H1 (cell line): ENCODE results near the gene CNDP1. TPM values are rescaled to one million over a fixed set of nuclear protein-coding genes. Genes with fewer than 3 reads are reported as not detected.

Experiments used
- CTCF ChIA-PET: fragments of 300-600 bp; sonication (Branson Sonifier 250); formaldehyde crosslinking; loops from one replicate; lab custom pipeline; 2021; ENCODE audit not compliant: partially characterized antibody; lab: Charles Lee
- POLR2A ChIA-PET: fragments of 300-600 bp; sonication (Branson Sonifier 250); formaldehyde crosslinking; loops from one replicate; lab custom pipeline; 2021; ENCODE audit warnings: inconsistent platforms; ENCODE audit not compliant: partially characterized antibody; lab: Charles Lee
- DNase-seq, 2 experiments: peaks; one replicate each; pipeline versions ENCODE4 v3.0.0 to v3.0.0-alpha.2; 2010 to 2022; ENCODE audit warnings: low spot score in 2 of 2, low read depth in 1 of 2, mixed read lengths in 1 of 2
- FAIRE-seq: peaks from 2 replicates; lab custom pipeline; 2011; peaks lifted over from hg19 to GRCh38; lab: Jason Lieb, UNC
- H2AFZ ChIP-seq: 2 replicates; pipeline ENCODE4 v1.8.1; 2012; ENCODE audit warnings: low read length, inconsistent platforms
- H2AK5ac ChIP-seq: 2 replicates; pipeline ENCODE4 v1.6.1; 2013; ENCODE audit warnings: low read depth, low read length
- H2BK120ac ChIP-seq: replicated peaks from 2 replicates; pipeline ENCODE3; 2013; ENCODE audit warnings: low read depth, low read length, inconsistent platforms
- H2BK12ac ChIP-seq: 2 replicates; pipeline ENCODE4 v1.6.1; 2013; ENCODE audit warnings: low read depth, low read length
- H2BK15ac ChIP-seq: 2 replicates; pipeline ENCODE4 v1.6.1; 2013; ENCODE audit warnings: low read length
- H2BK20ac ChIP-seq: 2 replicates; pipeline ENCODE4 v1.6.1; 2013; ENCODE audit warnings: low read length
- H2BK5ac ChIP-seq: 2 replicates; pipeline ENCODE4 v1.6.1; 2013; ENCODE audit warnings: low read depth, low read length
- H3K14ac ChIP-seq: 2 replicates; pipeline ENCODE4 v1.6.1; 2013; ENCODE audit warnings: inconsistent platforms; ENCODE audit not compliant: insufficient read length
- H3K18ac ChIP-seq: 2 replicates; pipeline ENCODE4 v1.6.1; 2013; ENCODE audit warnings: low read length; ENCODE audit errors: extremely low read depth
- H3K23ac ChIP-seq: 2 replicates; pipeline ENCODE4 v1.6.1; 2013; ENCODE audit warnings: inconsistent platforms; ENCODE audit not compliant: insufficient read length
- H3K23me2 ChIP-seq: 2 replicates; pipeline ENCODE4 v1.6.1; 2013; ENCODE audit warnings: low read depth, low read length
- H3K27ac ChIP-seq: 2 replicates; pipeline ENCODE4 v1.6.1; 2011; ENCODE audit warnings: low read depth, low read length, inconsistent platforms
- H3K27me3 ChIP-seq, 4 experiments: replicated peaks in 1 of 4; 1 replicate in 1 of 4; 2 replicates in 3 of 4; pipeline versions ENCODE4 v1.6.1 to v1.8.1; 2011 to 2013; ENCODE audit warnings: low read length in 3 of 4, mild to moderate bottlenecking in 3 of 4, inconsistent platforms in 2 of 4, mixed read lengths in 2 of 4, moderate library complexity in 1 of 4; ENCODE audit not compliant: control insufficient read depth in 3 of 4, insufficient read depth in 3 of 4; ENCODE audit errors: extremely low read depth in 1 of 4
- H3K36me3 ChIP-seq, 4 experiments: 2 replicates each; pipeline versions ENCODE4 v1.6.1 to v1.8.1; 2011 to 2013; ENCODE audit warnings: mild to moderate bottlenecking in 4 of 4, low read length in 3 of 4, moderate library complexity in 2 of 4, control low read depth in 1 of 4, inconsistent platforms in 1 of 4; ENCODE audit not compliant: insufficient read depth in 4 of 4, control insufficient read depth in 2 of 4
- H3K4ac ChIP-seq: replicated peaks from 2 replicates; pipeline ENCODE3; 2013; ENCODE audit warnings: low read length, low read depth, mixed read lengths, inconsistent platforms; ENCODE audit not compliant: insufficient read length
- H3K4me1 ChIP-seq, 4 experiments: replicated peaks in 1 of 4; 1 replicate in 1 of 4; 2 replicates in 3 of 4; pipeline versions ENCODE4 v1.6.1 to v1.8.1; 2011 to 2013; ENCODE audit warnings: low read length in 3 of 4, inconsistent platforms in 2 of 4, mixed read lengths in 1 of 4; ENCODE audit not compliant: insufficient read depth in 4 of 4, control insufficient read depth in 3 of 4
- H3K4me2 ChIP-seq, 2 experiments: 2 replicates each; pipeline versions ENCODE4 v1.6.1 to v1.8.1; 2011 to 2013; ENCODE audit warnings: low read depth in 2 of 2, low read length in 2 of 2, control low read depth in 1 of 2, inconsistent platforms in 1 of 2, mild to moderate bottlenecking in 1 of 2; ENCODE audit not compliant: insufficient read depth in 1 of 2
- H3K4me3 ChIP-seq, 4 experiments: fragments of 200-600, 300-600 bp in 1 of 4; sonication (generic), shearing (Covaris generic), sonication (Bioruptor Twin) in 1 of 4; 2 replicates each; pipeline versions ENCODE4 v1.5.1 to v1.8.1; 2011 to 2016; ENCODE audit warnings: low read length in 4 of 4, low read depth in 3 of 4, control low read depth in 2 of 4, inconsistent platforms in 2 of 4, mild to moderate bottlenecking in 2 of 4, mixed read lengths in 1 of 4, moderate library complexity in 1 of 4; ENCODE audit not compliant: insufficient read depth in 2 of 4; ENCODE audit errors: extremely low read depth in 1 of 4
- H3K56ac ChIP-seq: replicated peaks from 2 replicates; pipeline ENCODE3; 2013; ENCODE audit warnings: low read depth, mild to moderate bottlenecking, mixed read lengths, low read length, inconsistent platforms; ENCODE audit not compliant: insufficient read length
- H3K79me1 ChIP-seq: 2 replicates; pipeline ENCODE4 v1.6.1; 2013; ENCODE audit warnings: low read depth, low read length, control low read depth
- H3K79me2 ChIP-seq, 2 experiments: 2 replicates each; pipeline versions ENCODE4 v1.6.1 to v1.8.1; 2012 to 2013; ENCODE audit warnings: low read length in 2 of 2, mild to moderate bottlenecking in 2 of 2, inconsistent platforms in 1 of 2; ENCODE audit not compliant: insufficient read depth in 2 of 2, control insufficient read depth in 1 of 2
- H3K9ac ChIP-seq, 4 experiments: replicated peaks in 1 of 4; 1 replicate in 1 of 4; 2 replicates in 3 of 4; pipeline versions ENCODE4 v1.6.1 to v1.8.1; 2011 to 2013; ENCODE audit warnings: low read depth in 3 of 4, low read length in 3 of 4, control low read depth in 2 of 4, mild to moderate bottlenecking in 2 of 4, moderate library complexity in 2 of 4, inconsistent platforms in 1 of 4; ENCODE audit errors: extremely low read depth in 1 of 4
- H3K9me3 ChIP-seq, 2 experiments: 2 replicates each; pipeline versions ENCODE4 v1.6.1 to v1.8.1; 2012 to 2013; ENCODE audit warnings: mild to moderate bottlenecking in 2 of 2, moderate library complexity in 2 of 2, control low read depth in 1 of 2, inconsistent platforms in 1 of 2, low read depth in 1 of 2, low read length in 1 of 2, mixed read lengths in 1 of 2; ENCODE audit not compliant: insufficient read depth in 2 of 2
- H4K20me1 ChIP-seq, 2 experiments: replicated peaks in 1 of 2; 2 replicates each; pipeline versions ENCODE3 to v1.8.1; 2011 to 2013; ENCODE audit warnings: inconsistent platforms in 2 of 2, low read length in 2 of 2, mild to moderate bottlenecking in 1 of 2; ENCODE audit not compliant: insufficient read depth in 2 of 2, control insufficient read depth in 1 of 2
- H4K5ac ChIP-seq: 2 replicates; pipeline ENCODE4 v1.6.1; 2013; ENCODE audit warnings: low read length, low read depth, mixed read lengths, inconsistent platforms; ENCODE audit not compliant: insufficient read length
- H4K8ac ChIP-seq: 2 replicates; pipeline ENCODE4 v1.8.0; 2013; ENCODE audit warnings: mild to moderate bottlenecking, moderate library complexity, low read length, inconsistent platforms; ENCODE audit not compliant: insufficient read depth; ENCODE audit errors: extremely low read depth
- H4K91ac ChIP-seq: replicated peaks from 2 replicates; pipeline ENCODE3; 2013; ENCODE audit warnings: low read length, mixed read lengths, inconsistent platforms; ENCODE audit not compliant: insufficient read length
- ASH2L ChIP-seq: fragments of 200-600, 300-600 bp; sonication (generic); IDR thresholded peaks from one replicate; pipeline ENCODE4 v1.7.1; 2017; ENCODE audit warnings: low read length
- E2F6 ChIP-seq: IDR thresholded peaks from 2 replicates; pipeline ENCODE4 v1.6.1; 2012; ENCODE audit warnings: inconsistent platforms
- NANOG ChIP-seq: IDR thresholded peaks from 2 replicates; pipeline ENCODE4 v1.6.1; 2011; ENCODE audit warnings: low read length, low read depth, mild to moderate bottlenecking, inconsistent platforms; ENCODE audit not compliant: insufficient read depth, poor library complexity, severe bottlenecking
- WGBS, 2 experiments: shearing (Covaris generic) in 1 of 2; methylation state at CpG; one replicate each; pipeline versions ENCODE4 v1.1.6 to v1.1.7; 2013 to 2015; ENCODE audit warnings: low lambda C conversion rate in 2 of 2, mixed read lengths in 2 of 2, inconsistent platforms in 1 of 2, low coverage in 1 of 2, missing lambda C conversion rate in 1 of 2; ENCODE audit not compliant: insufficient replicate concordance in 2 of 2, insufficient coverage in 1 of 2, insufficient read length in 1 of 2; ENCODE audit errors: extremely low coverage in 1 of 2, missing lambda C conversion rate in 1 of 2; 5-methylcytosine and 5-hydroxymethylcytosine counted together
- polyA plus RNA-seq, 7 experiments: library from polyadenylated mRNA; depleted of rRNA in 3 of 7; stranded (reverse) in 5 of 7; unstranded in 2 of 7; fragments of >200 nt in 5 of 7; fragments of 200-250 nt in 2 of 7; gene quantifications; 1 replicate in 5 of 7; 2 replicates in 1 of 7; 4 replicates in 1 of 7; pipeline versions ENCODE4 v1.2.1 to v1.2.3, GENCODE V29; 2011 to 2013; ENCODE audit warnings: missing spikeins in 2 of 7, mixed read lengths in 2 of 7
- total RNA-seq: library from RNA; stranded (reverse); fragmentation: NEBNext Ultra II Directional; extraction: Animal tissue kit (Norgen Biotek cat#: 25700); gene quantifications from 2 replicates; pipeline ENCODE4 v1.2.1, GENCODE V29; 2021

CNDP1 gene
- total and polyA plus RNA-seq, 2 of the 8 experiments (the other 6 are each of a cell fraction or from before 2014, with no cell fraction given) = 0.09 TPM; not detected in 1

- Histone ChIP-seq H3K79me2 (no peaks in the 10 kb centered on the region), H3K4me1 (no peaks in the 10 kb centered on the region; a peak in 1 of 7 replicates), H3K9me3 (peaks cover 15 to 25% of the 10 kb centered on the region in 2 experiments), H3K9ac (no peak overlapping the region), H3K4me3 (no peak overlapping the region), H3K79me1 (no peaks in the 10 kb centered on the region), H3K18ac (no peak overlapping the region), H2BK120ac (no peak overlapping the region), H3K36me3 (no peaks in the 10 kb centered on the region), H4K91ac (no peak overlapping the region), H3K56ac (no peak overlapping the region), H3K4me2 (no peak overlapping the region), H3K14ac (no peak overlapping the region), H3K23ac (no peak overlapping the region), H4K8ac (no peak overlapping the region), H3K23me2 (no peaks in the 10 kb centered on the region), H4K5ac (no peak overlapping the region), H3K4ac (no peak overlapping the region), H2AFZ (no peak overlapping the region; the same call in 1 of the 2 replicates), H3K27ac (no peak overlapping the region), H2BK20ac (no peak overlapping the region), H2BK5ac (no peak overlapping the region), H3K27me3 (no peaks in the 10 kb centered on the region), H4K20me1 (peaks cover 0 to 2% of the 10 kb centered on the region in 2 experiments), H2BK15ac (no peak overlapping the region), H2AK5ac (no peak overlapping the region), H2BK12ac (no peak overlapping the region)
- 93% methylated on average over 8 of the region's 8 CpGs; no CpG with 5 or more reads in 1 of the 2 experiments for WGBS, 2 experiments
- POLR2A ChIA-PET = interaction anchor here (0.8 kb wide), 1 partner anchor 49 kb away, joined by 3 read pairs; the partner anchor contains the start of gene CNDP2
- CTCF ChIA-PET = interaction anchor here (0.6 to 2.6 kb wide), 3 partner anchors 26 to 191 kb away, joined by 3 to 8 read pairs (median 4); no protein-coding TSS in a partner anchor
- FAIRE-seq (no peak), DNase-seq (no peak)
- TF ChIP-seq NANOG (no peak), ASH2L (no peak), E2F6 (no peak)
These were observed 10.6 kb downstream of the CNDP1 start for GRCh38 chr18:74544898-74545297.
